HFF-Myc (cell line): ENCODE data around the gene CCDC179.

ENCODE experiments used
- DNase-seq: peaks from one replicate; pipeline ENCODE4 v3.0.0-alpha.2; 2011; ENCODE audit warnings: low read depth; ENCODE audit errors: extremely low read depth
- H3K4me3 ChIP-seq: replicated peaks from 2 replicates; pipeline ENCODE4 v1.5.1; 2011; ENCODE audit warnings: low read depth, mild to moderate bottlenecking, control low read depth, low read length
- CTCF ChIP-seq: IDR thresholded peaks from 2 replicates; pipeline ENCODE4 v1.5.1; 2012; ENCODE audit warnings: mild to moderate bottlenecking, low read depth, low read length, control low read depth; ENCODE audit errors: missing control alignments

Gene CCDC179

GRCh38 chr11:22860241-22860640 is at the start of gene CCDC179:
Gene CCDC179 (minus strand): TSS chr11:22860474. CDS start chr11:22860421, 53 bp downstream.
- DNase-seq, result no peak
- no peak for TF ChIP-seq CTCF
- no peak within 1 kb of the TSS for H3K4me3 ChIP-seq

DNA sequence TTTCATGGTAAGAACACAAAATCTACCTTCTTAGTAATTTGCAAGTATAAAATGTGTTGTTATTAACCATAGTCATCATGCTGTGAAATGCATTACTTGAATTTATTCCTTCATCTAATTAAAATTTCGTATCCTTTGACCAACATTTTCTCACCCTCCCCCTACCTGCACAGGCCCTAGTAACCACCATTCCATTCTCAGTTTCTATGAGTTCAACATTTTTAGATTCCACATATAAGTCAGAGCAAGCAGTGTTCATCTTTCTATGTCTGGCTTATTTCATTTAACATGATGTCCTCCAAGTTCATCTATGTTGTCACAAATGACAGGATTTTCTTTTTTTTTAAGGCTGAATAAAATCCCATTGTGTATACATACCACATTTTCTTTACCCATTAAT is 43.5 kb upstream of the CCDC179 start:
- H3K4me3 ChIP-seq, result no peak overlapping the region
- TF ChIP-seq CTCF, result no peak
- no peak for DNase-seq

DNA sequence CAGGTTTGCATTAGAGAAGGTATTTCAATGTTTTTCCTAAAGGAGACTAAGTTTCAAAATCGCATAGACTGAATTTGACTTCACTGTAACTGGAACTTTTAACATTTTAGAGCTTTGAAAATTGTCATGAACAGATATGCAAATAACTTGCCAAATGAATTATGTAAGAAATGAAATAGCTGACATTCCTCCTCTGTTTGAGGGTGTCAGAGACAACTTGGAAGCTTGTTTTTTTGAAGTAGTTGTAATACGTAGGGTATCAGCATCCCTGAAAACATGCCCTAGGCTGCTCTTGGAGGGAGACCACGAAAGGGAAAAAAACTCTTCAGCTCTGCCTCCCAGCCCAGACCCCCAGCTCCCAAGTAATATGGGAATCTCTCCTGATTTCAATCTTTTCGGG is 41.3 kb upstream of the CCDC179 start:
- DNase-seq, result no peak
- no peak overlapping the region for H3K4me3 ChIP-seq
- TF ChIP-seq CTCF, result no peak

GRCh38 chr11:22900764-22901486 is 40.7 kb upstream of the CCDC179 start:
- no peak for TF ChIP-seq CTCF
- no peak overlapping the region for H3K4me3 ChIP-seq
- no peak for DNase-seq

DNA sequence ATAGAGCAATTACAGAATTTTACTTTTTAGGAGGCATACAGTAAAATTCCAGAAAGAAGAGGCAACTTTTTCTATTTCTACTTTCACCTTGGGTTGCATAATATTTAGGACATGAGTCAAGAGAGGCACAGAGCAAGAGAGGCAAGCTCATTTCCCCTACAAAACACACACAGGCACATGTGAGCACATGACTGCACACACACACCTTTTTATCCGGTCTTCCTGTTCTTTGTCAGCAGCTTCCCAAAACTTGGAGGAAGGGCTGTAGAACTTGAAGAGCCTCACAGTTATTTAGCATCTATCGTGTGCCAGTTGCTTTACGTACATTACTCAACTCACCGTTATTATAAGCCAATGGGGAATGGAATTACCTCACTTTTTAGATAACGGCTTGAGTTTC is 37.8 kb upstream of the CCDC179 start:
- TF ChIP-seq CTCF, result no peak
- no peak overlapping the region for H3K4me3 ChIP-seq
- no peak for DNase-seq

DNA sequence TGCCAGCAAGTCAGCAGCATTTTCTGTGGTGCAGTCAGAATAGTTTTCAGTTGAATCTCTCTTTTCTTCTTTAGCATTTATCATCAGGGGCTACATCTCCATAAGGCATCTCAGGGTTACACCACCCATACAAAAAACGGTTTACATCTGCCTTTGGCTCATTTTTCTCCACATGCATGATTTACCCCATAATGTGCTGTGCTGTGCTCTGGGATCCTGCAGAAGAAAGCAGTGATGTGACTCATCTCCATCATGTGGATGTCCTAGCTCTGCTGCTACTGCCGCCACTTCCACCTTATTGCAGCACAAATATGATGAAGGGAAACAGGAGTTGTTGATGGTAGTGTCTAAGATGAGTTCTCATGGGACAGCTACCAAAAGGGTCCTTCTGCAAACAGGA is 30.0 kb upstream of the CCDC179 start:
- no peak overlapping the region for H3K4me3 ChIP-seq
- no peak for TF ChIP-seq CTCF
- DNase-seq, result no peak

GRCh38 chr11:22884217-22884616 is 23.9 kb upstream of the CCDC179 start:
- H3K4me3 ChIP-seq, result no peak overlapping the region
- DNase-seq, result no peak
- TF ChIP-seq CTCF, result no peak
